ENCODE measurements around the gene PKNOX2. TPM values are rescaled to one million over a fixed set of nuclear protein-coding genes. Genes with fewer than 3 reads are reported as not detected.

Gene PKNOX2
- total and polyA plus RNA-seq, 2 of the 8 experiments (the other 6 are each of a cell fraction or from before 2014, with no cell fraction given), result 2.0 TPM

GRCh38 chr11:125304136-125304535 is 139.6 kb downstream of the PKNOX2 start:
- H3K23ac ChIP-seq (ENCODE audit: insufficient read length), result no peak overlapping the region
- H3K79me2 ChIP-seq (ENCODE audit: control insufficient read depth in 1 of 2, insufficient read depth in 2 of 2, low read length in 2 of 2), result no peaks in the 10 kb centered on the region
- no peak overlapping the region for H3K27ac ChIP-seq (ENCODE audit: low read depth, low read length)
- no peaks in the 10 kb centered on the region for H3K79me1 ChIP-seq (ENCODE audit: low read depth, low read length)
- FAIRE-seq, result no peak
- TF ChIP-seq RAD21 (IDR thresholded peaks at IDR 0.05 in 1 of 2, conservative IDR thresholded peaks at IDR 0.05 in 1 of 2; ENCODE audit: low read depth in 2 of 2, low read length in 2 of 2) (no peak), SIN3A (conservative IDR thresholded peaks at IDR 0.05 in 1 of 2, IDR thresholded peaks at IDR 0.05 in 1 of 2; ENCODE audit: low read depth in 1 of 2, low read length in 2 of 2) (no peak), CBX5 (IDR thresholded peaks at IDR 0.05; ENCODE audit: low read depth, low read length) (no peak), CREB1 (IDR thresholded peaks at IDR 0.05) (no peak), USF2 (IDR thresholded peaks at IDR 0.05; ENCODE audit: low read length) (no peak), ATF2 (IDR thresholded peaks at IDR 0.05; ENCODE audit: low read length) (no peak), E2F6 (IDR thresholded peaks at IDR 0.05) (no peak), GTF2F1 (IDR thresholded peaks at IDR 0.05; ENCODE audit: borderline replicate concordance, low read depth, low read length) (no peak), GABPA (IDR thresholded peaks at IDR 0.05; ENCODE audit: borderline replicate concordance, insufficient read depth, low read length) (no peak)
- H3K14ac ChIP-seq (ENCODE audit: insufficient read length), result no peak overlapping the region
- no peak overlapping the region for H3K9ac ChIP-seq (replicated peaks in 1 of 4; ENCODE audit: extremely low read depth in 1 of 4, low read depth in 3 of 4, low read length in 3 of 4)
- H3K4me1 ChIP-seq (replicated peaks in 1 of 4; ENCODE audit: control insufficient read depth in 3 of 4, insufficient read depth in 4 of 4, low read length in 3 of 4), result no peaks in the 10 kb centered on the region; a peak in 1 of 7 replicates
- H4K8ac ChIP-seq (ENCODE audit: extremely low read depth, insufficient read depth, low read length), result no peak overlapping the region
- no peak overlapping the region for H3K4ac ChIP-seq (replicated peaks; ENCODE audit: insufficient read length, low read depth, low read length)
- H2AFZ ChIP-seq (ENCODE audit: low read length), result no peak overlapping the region
- H3K36me3 ChIP-seq (ENCODE audit: control insufficient read depth in 2 of 4, insufficient read depth in 4 of 4, low read length in 3 of 4), result no peaks in the 10 kb centered on the region
- ChIA-PET CTCF (ENCODE audit: partially characterized antibody) (interaction anchor here (0.8 to 6.5 kb wide), 11 partner anchors 10 to 125 kb away, joined by 3 to 44 read pairs (median 6); no protein-coding TSS in a partner anchor), POLR2A (ENCODE audit: partially characterized antibody) (interaction anchor here (1.0 kb wide), 1 partner anchor 100 kb away, joined by 3 read pairs; no protein-coding TSS in a partner anchor)
- H2BK5ac ChIP-seq (ENCODE audit: low read depth, low read length), result no peak overlapping the region
- H3K9me3 ChIP-seq (ENCODE audit: insufficient read depth in 2 of 2, low read depth in 1 of 2, low read length in 1 of 2), result no peaks in the 10 kb centered on the region
- H2AK5ac ChIP-seq (ENCODE audit: low read depth, low read length), result no peak overlapping the region
- H2BK20ac ChIP-seq (ENCODE audit: low read length), result no peak overlapping the region
- H3K4me2 ChIP-seq (ENCODE audit: insufficient read depth in 1 of 2, low read depth in 2 of 2, low read length in 2 of 2), result no peak overlapping the region
- H4K20me1 ChIP-seq (replicated peaks in 1 of 2; ENCODE audit: control insufficient read depth in 1 of 2, insufficient read depth in 2 of 2, low read length in 2 of 2), result no peaks in the 10 kb centered on the region
- H4K91ac ChIP-seq (replicated peaks; ENCODE audit: insufficient read length, low read length), result no peak overlapping the region
- no peak for DNase-seq (ENCODE audit: low read depth in 1 of 2, low spot score in 2 of 2)
- no peaks in the 10 kb centered on the region for H3K23me2 ChIP-seq (ENCODE audit: low read depth, low read length)
- no peak overlapping the region for H3K18ac ChIP-seq (ENCODE audit: extremely low read depth, low read length)
- H4K5ac ChIP-seq (ENCODE audit: insufficient read length, low read depth, low read length), result no peak overlapping the region
- 81% methylated on average over 4 of the region's 7 CpGs; no CpG with 5 or more reads in 1 of the 2 experiments for WGBS, 2 experiments (ENCODE audit: extremely low coverage in 1 of 2, insufficient coverage in 1 of 2, insufficient read length in 1 of 2, insufficient replicate concordance in 2 of 2, low coverage in 1 of 2, low lambda C conversion rate in 2 of 2, missing lambda C conversion rate in 1 of 2)
- H2BK120ac ChIP-seq (replicated peaks; ENCODE audit: low read depth, low read length), result no peak overlapping the region
- H3K56ac ChIP-seq (replicated peaks; ENCODE audit: insufficient read length, low read depth, low read length), result no peak overlapping the region
- H3K27me3 ChIP-seq (replicated peaks in 1 of 4; ENCODE audit: control insufficient read depth in 3 of 4, extremely low read depth in 1 of 4, insufficient read depth in 3 of 4, low read length in 3 of 4), result 0 out of 7 replicates have a peak, but pooled peaks cover 0 to 2% (median 0%) of the 10 kb centered on the region in 4 experiments
- no peak overlapping the region for H2BK12ac ChIP-seq (ENCODE audit: low read depth, low read length)
- H3K4me3 ChIP-seq (ENCODE audit: extremely low read depth in 1 of 4, insufficient read depth in 2 of 4, low read depth in 3 of 4, low read length in 4 of 4), result no peak overlapping the region
- H2BK15ac ChIP-seq (ENCODE audit: low read length), result no peak overlapping the region

Data from H1 (cell line).